ENCODE results near the gene FYTTD1. TPM values are rescaled to one million over a fixed set of nuclear protein-coding genes. Genes with fewer than 3 reads are reported as not detected.

The FYTTD1 gene
- total RNA-seq, 3 donors from 2014 or later (not counting 1 experiment from before 2014, with no cell fraction given), result 58.0 to 75.6 (median 72.2) TPM

Other genes starting within 250 kb of the FYTTD1 start
- gene BDH1, start 193.9 kb upstream of the FYTTD1 start, total RNA-seq, result 10 to 100 TPM; 14.0 to 24.5 (median 17.4) TPM
- 10 to 100 TPM; 51.2 to 58.5 (median 57.6) TPM for gene RUBCN, start 13.0 kb upstream of the FYTTD1 start, total RNA-seq
- 10 to 100 TPM; 68.1 to 90.5 (median 90.3) TPM for gene LRCH3, start 41.4 kb downstream of the FYTTD1 start, total RNA-seq
- gene RPL35A, start 200.3 kb downstream of the FYTTD1 start, total RNA-seq, result 100 to 1,000 TPM; 693 to 869 (median 848) TPM
- gene LMLN, start 210.3 kb downstream of the FYTTD1 start, total RNA-seq, result 1 to 10 TPM; 2.3 to 4.5 (median 4.0) TPM

Measured in natural killer cell (primary cell).